ENCODE results near the gene GMIP. TPM values are rescaled to one million over a fixed set of nuclear protein-coding genes. Genes with fewer than 3 reads are reported as not detected.

GMIP gene
- total RNA-seq, 1 donor from 2014 or later = 12.4 TPM

Other genes starting within 250 kb of the GMIP start
- gene GATAD2A, start 238.0 kb downstream of the GMIP start, total RNA-seq = 49.5 and 65.8 TPM in 2 replicates
- 0.91 and 1.4 TPM in 2 replicates for gene TSSK6, start 128.1 kb downstream of the GMIP start, total RNA-seq
- 18.0 and 46.5 TPM in 2 replicates for gene NDUFA13, start 127.4 kb downstream of the GMIP start, total RNA-seq
- gene YJEFN3, start 114.7 kb downstream of the GMIP start, total RNA-seq = 1.6 and 4.5 TPM in 2 replicates
- gene CILP2, start 105.4 kb downstream of the GMIP start, total RNA-seq = 0.26 and 0.62 TPM in 2 replicates
- 1.1 and 1.8 TPM in 2 replicates for gene PBX4, start 25.0 kb downstream of the GMIP start, total RNA-seq
- gene LPAR2, start 15.4 kb downstream of the GMIP start, total RNA-seq = 3.1 and 3.7 TPM in 2 replicates
- gene ATP13A1, start 20.0 kb upstream of the GMIP start, total RNA-seq = 102 and 113 TPM in 2 replicates
- gene ZNF101, start 25.2 kb upstream of the GMIP start, total RNA-seq = 2.4 and 5.2 TPM in 2 replicates
- 5.4 and 5.6 TPM in 2 replicates for gene ZNF14, start 89.5 kb upstream of the GMIP start, total RNA-seq
- gene ZNF506, start 178.1 kb upstream of the GMIP start, total RNA-seq = 15.2 and 22.1 TPM in 2 replicates
- gene ZNF253, start 222.2 kb upstream of the GMIP start, total RNA-seq = 12.9 and 13.7 TPM in 2 replicates

Data from myocyte (in vitro differentiated cells).